ENCODE data around the gene ANGPTL5.
"Not testable (repeated sequence)": the region's sequence is repeated elsewhere in the genome, so short reads cannot be mapped to it uniquely, and the experiment has no call there.

The ANGPTL5 gene

GRCh38 chr11:101866619-101867491, 49.5 kb downstream of the ANGPTL5 start:
- no peak overlapping the region for H3K4me3 ChIP-seq (ENCODE audit: low read length)
- TF ChIP-seq ZNF274 (IDR thresholded peaks at IDR 0.05; ENCODE audit: low read depth, low read length): no peak

GRCh38 chr11:101864098-101864497, 52.2 kb downstream of the ANGPTL5 start:
- H3K4me3 ChIP-seq (ENCODE audit: low read length): no peak overlapping the region
- TF ChIP-seq ZNF274 (IDR thresholded peaks at IDR 0.05; ENCODE audit: low read depth, low read length): no peak

- H3K4me3 ChIP-seq (ENCODE audit: low read length): no peak overlapping the region
- TF ChIP-seq ZNF274 (IDR thresholded peaks at IDR 0.05; ENCODE audit: low read depth, low read length): no peak
These were observed 53.0 kb downstream of the ANGPTL5 start for GRCh38 chr11:101863361-101863760.

DNA sequence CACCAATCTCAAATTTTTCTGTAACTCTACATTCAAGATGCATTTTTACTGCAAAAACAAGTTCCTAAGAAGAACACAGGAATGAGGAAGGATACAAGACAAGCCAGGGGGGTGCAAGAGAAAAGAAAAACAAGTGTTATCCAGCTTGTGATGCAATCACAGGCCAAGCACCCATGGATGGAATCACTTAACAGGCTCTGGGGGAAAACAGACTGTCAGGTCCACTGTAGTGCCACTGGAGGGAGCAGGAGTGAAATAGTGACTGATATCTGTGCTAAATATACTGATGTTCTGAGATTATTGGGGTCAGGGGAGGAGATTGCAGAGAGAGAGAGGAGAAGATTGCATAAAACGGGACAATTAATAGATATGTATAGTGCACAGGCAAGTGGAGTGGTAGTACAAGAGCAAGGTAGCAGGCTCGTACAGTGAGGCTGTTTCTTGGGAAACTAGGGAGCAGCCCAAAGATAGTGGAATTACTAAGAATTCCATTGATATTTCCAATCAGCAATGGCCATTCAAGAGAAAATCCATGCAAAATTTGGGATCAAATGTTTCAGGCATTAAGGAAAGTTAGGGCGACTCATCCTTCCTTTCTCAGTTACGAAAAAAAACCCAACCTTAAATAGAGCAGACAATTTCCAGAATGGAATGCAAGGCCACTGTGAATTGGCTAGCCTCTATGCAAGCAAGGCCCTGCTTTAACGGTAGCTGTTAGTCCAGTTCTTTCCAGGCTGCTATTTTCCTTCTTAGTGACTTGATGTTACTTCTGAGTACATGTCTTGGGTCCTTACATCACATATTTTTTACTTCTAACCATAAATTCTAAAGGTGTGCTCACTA, 53.7 kb downstream of the ANGPTL5 start:
- H3K4me3 ChIP-seq (ENCODE audit: low read length): no peak overlapping the region

DNA sequence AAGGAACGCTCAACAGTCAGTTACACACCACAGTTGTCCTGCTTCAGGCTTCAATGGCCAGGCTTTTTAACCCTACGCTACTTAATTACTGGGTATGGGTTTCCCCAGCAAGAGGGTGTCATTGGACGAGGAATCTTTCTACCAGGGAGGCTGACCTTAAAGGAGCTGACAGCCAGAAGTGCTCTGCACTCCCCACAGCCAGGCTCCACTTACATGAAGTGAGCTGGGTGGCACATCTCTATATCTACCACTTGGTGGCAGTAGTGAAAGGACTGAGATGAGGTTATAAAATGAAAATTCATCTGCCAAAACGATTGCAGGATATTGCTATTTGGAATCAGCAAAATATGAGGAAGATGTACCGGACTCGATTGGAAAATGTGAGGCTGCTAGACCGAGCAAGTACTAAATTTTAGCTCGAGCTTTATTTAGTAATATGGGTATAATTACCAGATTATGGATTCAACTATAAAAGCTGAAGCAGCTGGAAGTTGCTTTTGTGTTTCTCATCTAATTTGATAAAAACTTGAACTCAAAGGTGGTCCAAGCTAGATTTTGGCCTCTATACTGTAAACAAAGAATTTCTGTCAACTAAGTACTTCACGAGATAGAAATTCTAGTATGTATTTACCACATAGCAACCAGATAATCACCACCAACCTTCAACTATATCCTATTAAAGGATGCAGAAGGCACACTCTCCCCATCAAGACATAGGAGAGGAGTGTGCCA, 55.5 kb downstream of the ANGPTL5 start:
- no peak for TF ChIP-seq ZNF274 (IDR thresholded peaks at IDR 0.05; ENCODE audit: low read depth, low read length)

More for the DNA sequence above, 53.7 kb downstream of the ANGPTL5 start:
- no peak for TF ChIP-seq ZNF274 (IDR thresholded peaks at IDR 0.05; ENCODE audit: low read depth, low read length)

GRCh38 chr11:101852260-101852659, 64.1 kb downstream of the ANGPTL5 start:
- not testable (repeated sequence) for H3K4me3 ChIP-seq (ENCODE audit: low read length)

More for the DNA sequence above, 55.5 kb downstream of the ANGPTL5 start:
- H3K4me3 ChIP-seq (ENCODE audit: low read length): no peak overlapping the region

- no peak overlapping the region for H3K4me3 ChIP-seq (ENCODE audit: low read length)
- TF ChIP-seq ZNF274 (IDR thresholded peaks at IDR 0.05; ENCODE audit: low read depth, low read length): no peak
These were observed 68.1 kb downstream of the ANGPTL5 start for GRCh38 chr11:101848262-101848661.

DNA sequence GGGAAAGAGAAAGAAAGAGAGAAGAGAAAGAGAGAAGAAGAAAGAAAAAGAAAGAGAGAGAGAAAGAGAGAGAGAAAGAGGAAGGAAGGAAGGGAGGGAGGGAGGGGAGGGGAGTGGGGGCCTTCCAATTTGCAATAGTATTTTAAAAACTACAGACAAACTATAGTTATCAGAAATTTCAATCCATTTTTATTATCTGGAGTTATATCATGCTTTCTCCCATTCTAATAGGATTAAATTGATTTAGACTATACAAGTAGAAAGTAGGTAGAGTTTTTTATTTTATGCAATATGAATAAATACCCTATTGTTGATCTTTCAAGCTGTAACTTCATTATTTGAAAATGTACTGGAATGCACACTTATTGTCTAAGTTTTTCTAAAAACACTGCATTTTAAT, 71.7 kb downstream of the ANGPTL5 start:
- no peak for TF ChIP-seq ZNF274 (IDR thresholded peaks at IDR 0.05; ENCODE audit: low read depth, low read length)

GRCh38 chr11:101840704-101841103, 75.6 kb downstream of the ANGPTL5 start:
- H3K4me3 ChIP-seq (ENCODE audit: low read length): no peak overlapping the region
- TF ChIP-seq ZNF274 (IDR thresholded peaks at IDR 0.05; ENCODE audit: low read depth, low read length): no peak

More for the DNA sequence above, 71.7 kb downstream of the ANGPTL5 start:
- no peak overlapping the region for H3K4me3 ChIP-seq (ENCODE audit: low read length)
